GM19238 (cell line): Measurements from ENCODE around the gene ENO4.

Experiments used
- DNase-seq: peaks from one replicate; pipeline ENCODE4 v3.0.0; 2011; ENCODE audit warnings: low spot score; ENCODE audit not compliant: insufficient read length

The ENO4 gene

GRCh38 chr10:116913695-116914094, 64.4 kb downstream of the ENO4 start:
- DNase-seq: no peak

- no peak for DNase-seq
These were observed 66.0 kb downstream of the ENO4 start for GRCh38 chr10:116915340-116915739.

- no peak for DNase-seq
These were observed 68.2 kb downstream of the ENO4 start for GRCh38 chr10:116917481-116917880.

- DNase-seq: no peak
These were observed 69.3 kb downstream of the ENO4 start for GRCh38 chr10:116918583-116918982.

- DNase-seq: no peak
These were observed 69.9 kb downstream of the ENO4 start for GRCh38 chr10:116919164-116919563.

GRCh38 chr10:116919706-116920105, 70.4 kb downstream of the ENO4 start:
- no peak for DNase-seq

GRCh38 chr10:116925056-116925455, 75.8 kb downstream of the ENO4 start:
- DNase-seq: no peak

- DNase-seq: no peak
These were observed 77.1 kb downstream of the ENO4 start for GRCh38 chr10:116926426-116926825.

- DNase-seq: no peak
These were observed 82.5 kb downstream of the ENO4 start for GRCh38 chr10:116931806-116932205.
